ENCODE results near the gene IL26.
A peak's percentile ranks its signal among the peaks of the same experiment; 100 is the strongest.

IL26 gene

GRCh38 chr12:68229956-68230355, 4.3 kb upstream of the IL26 start:
- H3K4me3 ChIP-seq (replicated peaks; ENCODE audit: low read depth, low read length) = no peak overlapping the region
- TF ChIP-seq CTCF (IDR thresholded peaks at IDR 0.05; ENCODE audit: low read depth, low read length, missing control alignments) = no peak
- DNase-seq (ENCODE audit: extremely low read depth, low read depth) = no peak

GRCh38 chr12:68227356-68227755, 1.7 kb upstream of the IL26 start:
- DNase-seq (ENCODE audit: extremely low read depth, low read depth) = no peak
- no peak overlapping the region for H3K4me3 ChIP-seq (replicated peaks; ENCODE audit: low read depth, low read length)
- TF ChIP-seq CTCF (IDR thresholded peaks at IDR 0.05; ENCODE audit: low read depth, low read length, missing control alignments) = no peak

GRCh38 chr12:68224613-68225285, 861 bp downstream of the IL26 start:
- TF ChIP-seq CTCF (IDR thresholded peaks at IDR 0.05; ENCODE audit: low read depth, low read length, missing control alignments) = no peak
- DNase-seq (ENCODE audit: extremely low read depth, low read depth) = no peak
- H3K4me3 ChIP-seq (replicated peaks; ENCODE audit: low read depth, low read length) = no peak overlapping the region

GRCh38 chr12:68223067-68223747, 2.4 kb downstream of the IL26 start:
- peak; percentile 82 for TF ChIP-seq CTCF (IDR thresholded peaks at IDR 0.05; ENCODE audit: low read depth, low read length, missing control alignments)
- peak; percentile 72 for DNase-seq (ENCODE audit: extremely low read depth, low read depth)
- no peak overlapping the region for H3K4me3 ChIP-seq (replicated peaks; ENCODE audit: low read depth, low read length)

- DNase-seq (ENCODE audit: extremely low read depth, low read depth) = no peak
- no peak overlapping the region for H3K4me3 ChIP-seq (replicated peaks; ENCODE audit: low read depth, low read length)
- TF ChIP-seq CTCF (IDR thresholded peaks at IDR 0.05; ENCODE audit: low read depth, low read length, missing control alignments) = no peak
Measured at GRCh38 chr12:68222326-68222725, 3.3 kb downstream of the IL26 start.

GRCh38 chr12:68221497-68221896, 4.1 kb downstream of the IL26 start:
- DNase-seq (ENCODE audit: extremely low read depth, low read depth) = no peak
- no peak overlapping the region for H3K4me3 ChIP-seq (replicated peaks; ENCODE audit: low read depth, low read length)
- TF ChIP-seq CTCF (IDR thresholded peaks at IDR 0.05; ENCODE audit: low read depth, low read length, missing control alignments) = no peak
